MM.1S (cell line): ENCODE data around the gene SLC26A11.

Experiments
- DNase-seq: peaks from one replicate; pipeline ENCODE4 v3.0.0-alpha.2; 2015
- H2AFZ ChIP-seq: fragments of 300-600 bp; sonication (generic); 2 replicates; pipeline ENCODE4 v1.6.0; 2016; ENCODE audit warnings: antibody characterized with exemption, low read length
- H3F3A ChIP-seq: fragments of 300-600 bp; sonication (generic); 2 replicates; pipeline ENCODE4 v1.6.1; 2016; ENCODE audit warnings: mild to moderate bottlenecking, antibody characterized with exemption, low read length, moderate library complexity, mixed read lengths; ENCODE audit not compliant: insufficient read depth
- H3K27ac ChIP-seq: fragments of 300-600 bp; sonication (generic); 2 replicates; pipeline ENCODE4 v1.5.1; 2016; ENCODE audit warnings: mild to moderate bottlenecking, low read length
- H3K27me3 ChIP-seq: fragments of 300-600 bp; sonication (generic); replicated peaks from 2 replicates; pipeline ENCODE4 v1.6.0; 2016; ENCODE audit warnings: low read length; ENCODE audit not compliant: insufficient read depth
- H3K36me3 ChIP-seq: fragments of 300-600 bp; sonication (generic); replicated peaks from 2 replicates; pipeline ENCODE4 v1.6.1; 2016; ENCODE audit warnings: mild to moderate bottlenecking, low read length, mixed read lengths; ENCODE audit not compliant: insufficient read depth
- H3K4me1 ChIP-seq: fragments of 300-600 bp; sonication (generic); 2 replicates; pipeline ENCODE4 v1.6.1; 2016; ENCODE audit warnings: low read length, mixed read lengths
- H3K4me2 ChIP-seq: fragments of 300-600 bp; sonication (generic); 2 replicates; pipeline ENCODE4 v1.6.0; 2016; ENCODE audit warnings: low read depth, low read length
- H3K4me3 ChIP-seq: fragments of 300-600 bp; sonication (generic); 2 replicates; pipeline ENCODE4 v1.5.1; 2016; ENCODE audit warnings: low read length, mixed read lengths
- H3K79me2 ChIP-seq: fragments of 300-600 bp; sonication (generic); 2 replicates; pipeline ENCODE4 v1.6.1; 2016; ENCODE audit warnings: mixed run types, low read length, mixed read lengths
- H3K9ac ChIP-seq: fragments of 300-600 bp; sonication (generic); 2 replicates; pipeline ENCODE4 v1.6.1; 2016; ENCODE audit warnings: low read length, mixed read lengths
- H3K9me2 ChIP-seq: fragments of 300-600 bp; sonication (generic); replicated peaks from 2 replicates; pipeline ENCODE4 v1.6.1; 2016; ENCODE audit warnings: mild to moderate bottlenecking, low read length, mixed read lengths; ENCODE audit not compliant: insufficient read depth
- H3K9me3 ChIP-seq: fragments of 300-600 bp; sonication (generic); replicated peaks from 2 replicates; pipeline ENCODE4 v1.6.1; 2016; ENCODE audit warnings: mild to moderate bottlenecking, low read length, mixed read lengths; ENCODE audit not compliant: insufficient read depth
- H4K20me1 ChIP-seq: fragments of 300-600 bp; sonication (generic); 2 replicates; pipeline ENCODE4 v1.6.1; 2016; ENCODE audit warnings: mild to moderate bottlenecking, low read length, moderate library complexity, mixed read lengths; ENCODE audit not compliant: insufficient read depth
- EZH2 ChIP-seq: fragments of 300-600 bp; sonication (generic); optimal IDR thresholded peaks from 2 replicates; pipeline ENCODE3; 2017; ENCODE audit warnings: low read depth, mild to moderate bottlenecking, antibody characterized with exemption, low read length, mixed read lengths
- EZH2phosphoT487 ChIP-seq: fragments of 300-600 bp; sonication (generic); IDR thresholded peaks from 2 replicates; pipeline ENCODE4 v1.6.1; 2018; ENCODE audit warnings: antibody characterized with exemption, low read length
- TF ChIP-seq, protein P1 (sequence below): fragments of 300-600 bp; sonication (generic); IDR thresholded peaks from 2 replicates; pipeline ENCODE4 v1.5.1; 2016; ENCODE audit warnings: antibody characterized with exemption, low read length, mixed read lengths

The SLC26A11 gene

DNA sequence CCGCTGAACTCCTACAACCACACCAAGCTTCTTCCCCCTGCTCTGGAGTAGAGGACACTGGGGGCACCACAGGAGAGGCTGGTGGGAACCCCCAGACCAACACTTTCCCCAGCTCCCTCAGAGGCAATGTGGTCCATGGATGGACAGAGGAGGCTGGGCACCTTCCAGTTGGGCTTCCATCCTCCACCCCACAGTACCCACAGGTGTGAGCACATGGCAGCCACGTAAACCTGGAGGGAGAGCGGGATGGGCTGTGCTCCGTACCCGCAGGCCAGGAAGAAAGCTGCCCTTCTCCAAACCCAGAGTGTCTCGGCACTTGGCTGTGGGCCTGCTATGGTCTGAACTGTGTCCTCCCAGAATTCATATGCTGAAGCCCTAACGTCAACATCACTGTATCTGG lies 1.8 kb upstream of the SLC26A11 start:
- H3K4me2 ChIP-seq = no peak overlapping the region; the same call in 1 of the 2 replicates
- H3K79me2 ChIP-seq = peaks cover 32% of the 10 kb centered on the region
- no peak overlapping the region for H3K4me3 ChIP-seq
- peaks cover 7% of the 10 kb centered on the region for H3K4me1 ChIP-seq
- H3K9me2 ChIP-seq = no peaks in the 10 kb centered on the region
- H3K9me3 ChIP-seq = no peaks in the 10 kb centered on the region
- peaks cover 10% of the 10 kb centered on the region for H3F3A ChIP-seq
- no peaks in the 10 kb centered on the region for H3K36me3 ChIP-seq
- H2AFZ ChIP-seq = no peak overlapping the region
- no peak overlapping the region for H3K27ac ChIP-seq
- TF ChIP-seq, protein P1, sequence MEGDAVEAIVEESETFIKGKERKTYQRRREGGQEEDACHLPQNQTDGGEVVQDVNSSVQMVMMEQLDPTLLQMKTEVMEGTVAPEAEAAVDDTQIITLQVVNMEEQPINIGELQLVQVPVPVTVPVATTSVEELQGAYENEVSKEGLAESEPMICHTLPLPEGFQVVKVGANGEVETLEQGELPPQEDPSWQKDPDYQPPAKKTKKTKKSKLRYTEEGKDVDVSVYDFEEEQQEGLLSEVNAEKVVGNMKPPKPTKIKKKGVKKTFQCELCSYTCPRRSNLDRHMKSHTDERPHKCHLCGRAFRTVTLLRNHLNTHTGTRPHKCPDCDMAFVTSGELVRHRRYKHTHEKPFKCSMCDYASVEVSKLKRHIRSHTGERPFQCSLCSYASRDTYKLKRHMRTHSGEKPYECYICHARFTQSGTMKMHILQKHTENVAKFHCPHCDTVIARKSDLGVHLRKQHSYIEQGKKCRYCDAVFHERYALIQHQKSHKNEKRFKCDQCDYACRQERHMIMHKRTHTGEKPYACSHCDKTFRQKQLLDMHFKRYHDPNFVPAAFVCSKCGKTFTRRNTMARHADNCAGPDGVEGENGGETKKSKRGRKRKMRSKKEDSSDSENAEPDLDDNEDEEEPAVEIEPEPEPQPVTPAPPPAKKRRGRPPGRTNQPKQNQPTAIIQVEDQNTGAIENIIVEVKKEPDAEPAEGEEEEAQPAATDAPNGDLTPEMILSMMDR = no peak
- TF ChIP-seq EZH2phosphoT487 = no peak
- no peaks in the 10 kb centered on the region for H3K27me3 ChIP-seq
- DNase-seq = no peak
- no peak overlapping the region for H3K9ac ChIP-seq
- H4K20me1 ChIP-seq = no peaks in the 10 kb centered on the region

DNA sequence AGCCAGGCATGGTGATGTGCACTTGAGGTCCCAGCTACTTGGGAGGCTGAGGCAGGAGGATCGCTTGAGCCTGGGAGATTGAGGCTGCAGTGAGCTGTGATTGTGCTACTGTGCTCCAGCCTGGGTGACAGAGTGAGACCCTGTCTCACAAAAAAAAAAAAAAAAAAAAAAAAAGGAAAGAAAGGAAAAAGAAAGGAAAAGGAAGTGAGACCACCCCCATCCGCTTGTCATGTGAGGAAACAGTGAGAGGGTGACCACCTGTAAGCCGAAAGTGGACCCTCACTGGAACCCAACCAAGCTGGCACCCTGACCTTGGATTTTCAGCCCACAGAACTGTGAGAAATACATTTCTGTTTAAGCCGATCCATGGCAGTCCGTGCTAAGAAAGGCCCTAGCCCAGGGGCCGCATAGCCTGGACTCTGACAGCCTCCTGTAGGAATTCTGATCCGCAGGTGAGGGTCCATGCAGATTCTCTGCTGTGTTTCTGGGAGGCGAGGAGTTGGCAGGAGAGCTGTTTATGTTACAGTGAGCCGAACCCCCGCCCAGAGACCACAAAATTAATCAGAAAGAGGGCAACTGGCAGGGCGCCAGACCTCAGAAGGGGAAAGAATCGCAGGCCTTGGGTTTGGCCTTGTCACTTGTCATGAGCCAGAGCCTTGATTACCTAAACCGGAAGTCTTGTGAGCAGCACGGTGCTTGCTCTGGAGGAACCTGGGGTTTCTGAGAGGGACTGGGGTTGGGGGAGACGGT lies 1.0 kb upstream of the SLC26A11 start:
- no peaks in the 10 kb centered on the region for H3K9me3 ChIP-seq
- peaks cover 32% of the 10 kb centered on the region for H3K79me2 ChIP-seq
- peak overlapping the region; percentile 91 for H3K4me2 ChIP-seq
- no peaks in the 10 kb centered on the region for H3K36me3 ChIP-seq
- peak overlapping the region; percentile 89 for H2AFZ ChIP-seq
- no peaks in the 10 kb centered on the region for H3K9me2 ChIP-seq
- H3K27ac ChIP-seq = peak overlapping the region; percentile 87
- H3K9ac ChIP-seq = peak overlapping the region; percentile 92
- no peaks in the 10 kb centered on the region for H4K20me1 ChIP-seq
- no peak for TF ChIP-seq EZH2
- TF ChIP-seq EZH2phosphoT487 = no peak
- TF ChIP-seq, protein P1 = no peak
- peak overlapping the region; percentile 97 for H3K4me3 ChIP-seq
- H3K4me1 ChIP-seq = peaks cover 7% of the 10 kb centered on the region
- peak; percentile 95 for DNase-seq
- H3F3A ChIP-seq = peaks cover 10% of the 10 kb centered on the region
- H3K27me3 ChIP-seq = no peaks in the 10 kb centered on the region

DNA sequence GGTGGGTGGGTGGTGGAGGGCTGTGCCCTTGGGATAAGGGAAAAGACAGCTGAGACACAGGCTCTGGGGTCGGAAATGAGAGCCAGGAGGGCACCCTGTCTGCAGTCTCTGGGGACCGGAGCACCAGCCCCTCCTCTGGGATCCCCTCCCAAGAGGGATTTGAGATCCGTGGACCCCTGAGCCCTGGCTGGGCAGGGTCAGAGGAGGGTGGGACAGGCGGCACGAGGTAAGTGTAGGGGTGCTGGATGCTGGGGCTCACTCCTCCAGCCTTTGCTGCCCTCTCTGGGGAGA lies 519 bp upstream of the SLC26A11 start:
- Histone ChIP-seq H3K27me3 (no peaks in the 10 kb centered on the region), H2AFZ (peak overlapping the region; percentile 89), H3K4me1 (peaks cover 7% of the 10 kb centered on the region), H3K9me2 (no peaks in the 10 kb centered on the region), H3K36me3 (no peaks in the 10 kb centered on the region), H3K9me3 (no peaks in the 10 kb centered on the region), H3K79me2 (peaks cover 32% of the 10 kb centered on the region), H4K20me1 (no peaks in the 10 kb centered on the region), H3K4me2 (peak overlapping the region; percentile 91), H3K4me3 (peak overlapping the region; percentile 97), H3F3A (peaks cover 10% of the 10 kb centered on the region), H3K9ac (peak overlapping the region; percentile 92), H3K27ac (peak overlapping the region; percentile 87)
- DNase-seq = no peak
- TF ChIP-seq EZH2 = no peak
- TF ChIP-seq, protein P1 = no peak
- TF ChIP-seq EZH2phosphoT487 = no peak
